NCI-H510A treated with DMSO at 0.1 percent for 48 hours (cell line): Measurements from ENCODE around the gene HEATR5B.
"Not testable (repeated sequence)": the region's sequence is repeated elsewhere in the genome, so short reads cannot be mapped to it uniquely, and the experiment has no call there.

Experiments used
- DNase-seq: peaks from one replicate; lab custom pipeline; 2025; lab: John Stamatoyannopoulos, UW

The HEATR5B gene

DNA sequence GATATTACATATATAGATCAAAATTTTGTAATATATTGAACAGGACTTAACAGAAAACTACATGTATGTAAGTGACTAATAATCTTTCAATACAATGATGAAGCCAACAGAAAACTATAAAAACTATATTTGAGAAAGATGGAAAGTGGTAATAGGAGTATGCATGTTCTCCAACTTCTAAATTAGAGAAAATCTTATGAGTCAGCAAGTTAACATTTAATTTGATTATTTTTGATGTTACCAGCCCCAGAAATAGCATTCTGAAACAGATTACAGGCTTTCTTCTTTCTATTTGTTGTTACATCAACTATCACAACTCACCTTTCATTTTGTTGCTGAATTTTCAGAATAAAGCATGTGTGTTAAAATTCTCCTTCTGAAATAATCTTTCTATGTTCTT lies 147.6 kb downstream of the HEATR5B start:
- DNase-seq, result not testable (repeated sequence)

DNA sequence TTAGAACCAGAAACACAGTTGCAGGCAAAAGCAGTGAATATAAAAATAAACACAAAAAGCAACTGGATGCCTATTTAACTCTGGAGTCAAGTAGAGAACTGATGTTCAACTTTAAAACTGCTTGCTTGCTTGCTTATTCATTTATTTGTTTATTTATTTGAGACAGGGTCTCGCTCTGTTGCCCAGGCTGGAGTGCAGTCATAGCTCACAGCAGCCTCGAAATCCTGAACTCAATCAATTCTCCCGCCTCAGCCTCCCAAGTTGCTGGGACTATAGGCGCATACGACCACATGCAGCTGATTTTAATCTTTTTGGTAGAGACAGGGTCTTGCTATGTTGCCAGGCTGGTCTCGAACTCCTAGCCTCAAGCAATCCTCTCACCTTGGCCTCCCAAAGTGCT lies 152.5 kb downstream of the HEATR5B start:
- DNase-seq, result not testable (repeated sequence)
